ENCODE results near the gene CCM2L. TPM values are rescaled to one million over a fixed set of nuclear protein-coding genes. Genes with fewer than 3 reads are reported as not detected.

CCM2L gene
- total RNA-seq, 1 donor: not detected

- no peak for DNase-seq (ENCODE audit: low read depth)
- TF ChIP-seq, protein P1, sequence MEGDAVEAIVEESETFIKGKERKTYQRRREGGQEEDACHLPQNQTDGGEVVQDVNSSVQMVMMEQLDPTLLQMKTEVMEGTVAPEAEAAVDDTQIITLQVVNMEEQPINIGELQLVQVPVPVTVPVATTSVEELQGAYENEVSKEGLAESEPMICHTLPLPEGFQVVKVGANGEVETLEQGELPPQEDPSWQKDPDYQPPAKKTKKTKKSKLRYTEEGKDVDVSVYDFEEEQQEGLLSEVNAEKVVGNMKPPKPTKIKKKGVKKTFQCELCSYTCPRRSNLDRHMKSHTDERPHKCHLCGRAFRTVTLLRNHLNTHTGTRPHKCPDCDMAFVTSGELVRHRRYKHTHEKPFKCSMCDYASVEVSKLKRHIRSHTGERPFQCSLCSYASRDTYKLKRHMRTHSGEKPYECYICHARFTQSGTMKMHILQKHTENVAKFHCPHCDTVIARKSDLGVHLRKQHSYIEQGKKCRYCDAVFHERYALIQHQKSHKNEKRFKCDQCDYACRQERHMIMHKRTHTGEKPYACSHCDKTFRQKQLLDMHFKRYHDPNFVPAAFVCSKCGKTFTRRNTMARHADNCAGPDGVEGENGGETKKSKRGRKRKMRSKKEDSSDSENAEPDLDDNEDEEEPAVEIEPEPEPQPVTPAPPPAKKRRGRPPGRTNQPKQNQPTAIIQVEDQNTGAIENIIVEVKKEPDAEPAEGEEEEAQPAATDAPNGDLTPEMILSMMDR (IDR thresholded peaks at IDR 0.05; ENCODE audit: insufficient read depth, low read length): no peak
- no peak overlapping the region for H3K4me3 ChIP-seq (ENCODE audit: low read depth, low read length)
Measured at GRCh38 chr20:32064667-32065066, 54.4 kb downstream of the CCM2L start.

- TF ChIP-seq, protein P1 (IDR thresholded peaks at IDR 0.05; ENCODE audit: insufficient read depth, low read length): no peak
- H3K4me3 ChIP-seq (ENCODE audit: low read depth, low read length): no peak overlapping the region
- peak; percentile 76 for DNase-seq (ENCODE audit: low read depth)
Measured at GRCh38 chr20:32067234-32067821, 57.1 kb downstream of the CCM2L start.

DNA sequence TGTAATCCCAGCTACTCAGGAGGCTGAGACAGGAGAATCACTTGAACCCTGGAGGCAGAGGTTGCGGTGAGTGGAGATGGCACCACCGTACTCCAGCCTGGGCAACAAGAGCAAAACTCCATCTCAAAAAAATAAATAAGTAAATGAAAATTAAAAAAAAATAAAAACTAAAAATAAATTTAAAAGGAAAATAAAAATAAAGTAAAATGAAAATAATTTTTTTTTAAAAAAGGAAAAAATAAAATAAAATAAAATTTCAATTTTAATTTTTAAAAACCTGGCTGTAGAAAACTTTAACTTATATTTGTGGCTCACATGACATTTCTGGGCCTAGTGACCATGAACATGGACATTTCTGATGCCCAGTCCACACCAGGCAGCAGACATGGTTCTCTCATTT lies 57.9 kb downstream of the CCM2L start:
- TF ChIP-seq, protein P1 (IDR thresholded peaks at IDR 0.05; ENCODE audit: insufficient read depth, low read length): no peak
- no peak for DNase-seq (ENCODE audit: low read depth)
- no peak overlapping the region for H3K4me3 ChIP-seq (ENCODE audit: low read depth, low read length)

DNA sequence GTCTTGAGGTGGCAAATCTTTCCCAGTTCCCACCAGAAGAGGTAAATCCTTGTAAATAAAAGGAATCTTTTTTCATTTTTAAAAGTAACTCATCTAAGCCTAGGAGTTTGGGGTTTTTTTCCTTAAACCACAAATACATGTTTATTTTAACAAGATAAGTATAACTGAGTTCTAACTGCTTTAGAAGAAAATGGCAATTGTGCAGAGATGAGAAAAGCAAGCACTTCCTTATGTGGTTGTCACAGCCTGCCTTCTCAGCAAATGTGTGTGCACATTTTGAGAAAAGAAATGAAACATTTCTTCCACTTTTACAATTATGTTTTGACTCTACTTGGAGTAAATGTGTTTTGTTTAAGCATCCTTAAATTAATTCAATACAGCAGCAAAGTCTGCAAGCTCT lies 59.5 kb downstream of the CCM2L start:
- peak; percentile 11 for DNase-seq (ENCODE audit: low read depth)
- no peak overlapping the region for H3K4me3 ChIP-seq (ENCODE audit: low read depth, low read length)
- TF ChIP-seq, protein P1 (IDR thresholded peaks at IDR 0.05; ENCODE audit: insufficient read depth, low read length): no peak

GRCh38 chr20:32070282-32070681 lies 60.0 kb downstream of the CCM2L start:
- no peak for DNase-seq (ENCODE audit: low read depth)

DNA sequence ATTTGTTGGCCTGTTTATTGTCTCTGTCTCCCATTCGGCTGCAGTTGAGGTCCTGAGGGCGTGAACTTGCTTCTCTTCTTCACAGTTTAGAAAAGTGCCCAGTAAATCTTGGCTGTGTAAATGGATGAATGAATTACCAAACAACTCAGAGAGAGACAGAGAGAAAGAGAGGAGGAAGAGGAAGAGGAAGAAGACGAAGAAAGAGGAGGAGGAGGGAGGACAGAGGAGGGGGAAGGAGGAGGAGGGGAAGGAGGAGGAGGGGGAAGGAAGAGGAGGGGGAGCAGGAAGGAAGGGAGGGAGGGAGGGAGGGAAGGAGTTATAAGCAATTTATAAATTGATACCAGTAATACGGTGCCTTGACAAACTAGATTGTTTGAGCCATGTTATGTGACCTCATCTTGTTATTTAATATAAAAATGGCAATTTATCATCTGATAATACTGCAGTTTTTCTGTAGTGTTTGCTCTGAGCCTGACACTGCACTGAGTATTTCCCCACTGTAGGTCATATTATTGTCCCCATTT lies 60.5 kb downstream of the CCM2L start:
- TF ChIP-seq, protein P1 (IDR thresholded peaks at IDR 0.05; ENCODE audit: insufficient read depth, low read length): no peak
- H3K4me3 ChIP-seq (ENCODE audit: low read depth, low read length): no peak overlapping the region
- DNase-seq (ENCODE audit: low read depth): no peak

More at GRCh38 chr20:32070282-32070681, 60.0 kb downstream of the CCM2L start:
- TF ChIP-seq, protein P1 (IDR thresholded peaks at IDR 0.05; ENCODE audit: insufficient read depth, low read length): no peak
- H3K4me3 ChIP-seq (ENCODE audit: low read depth, low read length): no peak overlapping the region
